ENCODE results near the gene LRRC56. TPM values are rescaled to one million over a fixed set of nuclear protein-coding genes. Genes with fewer than 3 reads are reported as not detected.
A peak's percentile ranks its signal among the peaks of the same experiment; 100 is the strongest.

Gene LRRC56
- total and polyA plus RNA-seq, 4 donors = 0.08 to 0.46 (median 0.20) TPM

DNA sequence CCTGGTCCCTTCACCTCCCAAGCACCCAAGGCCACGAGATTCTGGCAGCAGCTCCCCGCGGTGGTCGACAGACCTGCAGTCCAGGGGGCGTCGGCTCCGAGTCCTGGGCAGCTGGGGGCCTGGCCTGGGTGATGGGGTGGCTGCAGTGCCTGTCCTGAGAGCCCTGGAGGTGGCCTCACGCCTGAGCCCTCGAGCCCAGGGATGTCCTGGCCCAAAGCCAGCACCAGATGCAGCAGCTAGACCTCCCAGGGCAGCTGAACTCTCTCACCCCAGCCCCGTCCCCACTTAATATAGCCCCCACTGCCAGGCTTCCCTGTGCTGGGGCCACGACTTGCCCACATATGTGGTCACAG lies 16.6 kb downstream of the LRRC56 start:
- Histone ChIP-seq H3K4me1 (ENCODE audit: control insufficient read depth in 4 of 4, insufficient read depth in 4 of 4, low read length in 3 of 4) (peaks cover 6 to 21% (median 10%) of the 10 kb centered on the region in 4 donors), H3K4me3 (ENCODE audit: low read depth in 1 of 3, low read length in 3 of 3) (no peak overlapping the region), H3K9me3 (ENCODE audit: control insufficient read depth in 4 of 4, low read length in 3 of 4) (no peaks in the 10 kb centered on the region), H3K27me3 (ENCODE audit: control insufficient read depth in 4 of 4, insufficient read depth in 4 of 4, low read length in 3 of 4) (no peaks in the 10 kb centered on the region), H3K27ac (ENCODE audit: low read depth in 1 of 2, low read length in 2 of 2) (no peak overlapping the region), H3K9ac (ENCODE audit: low read depth in 1 of 2, low read length in 2 of 2) (no peak overlapping the region), H3K36me3 (ENCODE audit: control insufficient read depth in 4 of 4, insufficient read depth in 3 of 4, low read depth in 1 of 4, low read length in 3 of 4) (peaks cover 0 to 1% (median 0%) of the 10 kb centered on the region in 4 donors)
- 66% methylated on average over 11 of the region's 11 CpGs for WGBS
- TF ChIP-seq TAF1 (conservative IDR thresholded peaks at IDR 0.05) (no peak), HNF4A (conservative IDR thresholded peaks at IDR 0.05) (no peak), FOXA1 (IDR thresholded peaks at IDR 0.05) (no peak), EGR1 (IDR thresholded peaks at IDR 0.05; ENCODE audit: low read depth in 2 of 2) (no peak)
- no peak for DNase-seq (ENCODE audit: low spot score)

DNA sequence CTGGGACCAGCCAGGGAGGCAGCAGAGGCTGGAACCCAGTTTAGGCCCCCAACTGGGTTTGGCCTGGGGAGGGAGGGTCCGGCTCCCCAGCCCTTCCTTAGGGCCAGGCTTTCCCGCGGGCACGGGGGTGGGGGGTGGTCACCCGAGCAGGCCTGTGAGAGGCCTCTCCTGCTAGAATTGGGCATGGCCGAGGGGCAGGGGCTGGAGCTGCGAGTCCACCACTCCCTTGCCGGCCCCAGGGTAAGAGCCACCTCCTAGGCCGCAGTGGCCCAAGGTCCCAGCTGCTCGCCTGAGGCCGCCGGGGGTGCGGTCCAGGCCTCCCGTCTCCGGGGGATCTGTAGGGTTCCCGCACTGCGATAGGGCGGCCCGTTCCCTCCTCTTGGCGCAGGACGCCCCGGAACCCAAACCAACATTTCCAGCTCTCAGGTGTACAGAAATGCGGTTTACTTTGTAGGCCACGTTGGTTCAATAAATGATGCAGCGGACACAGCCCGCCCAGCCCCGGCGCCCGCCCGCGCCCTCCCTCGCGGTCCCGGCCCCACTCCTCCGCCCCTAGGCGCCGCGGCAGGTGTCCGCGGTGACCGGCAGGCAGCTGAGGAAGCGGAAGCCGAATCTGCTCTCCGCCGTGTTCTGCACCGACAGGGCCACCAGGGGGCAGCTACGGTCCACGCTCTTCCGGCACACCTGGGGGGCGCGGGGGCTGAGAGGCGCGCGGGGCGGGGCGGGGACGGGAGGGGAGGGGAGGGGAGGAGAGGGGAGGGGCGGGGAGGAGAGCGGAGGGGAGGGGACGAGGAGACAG lies 17.3 kb downstream of the LRRC56 start:
- H3K9me3 ChIP-seq (ENCODE audit: control insufficient read depth in 4 of 4, low read length in 3 of 4) = no peaks in the 10 kb centered on the region
- H3K36me3 ChIP-seq (ENCODE audit: control insufficient read depth in 4 of 4, insufficient read depth in 3 of 4, low read depth in 1 of 4, low read length in 3 of 4) = no peaks in the 10 kb centered on the region
- WGBS = 16% methylated on average over 53 of the region's 60 CpGs
- no peak overlapping the region for H3K9ac ChIP-seq (ENCODE audit: low read depth in 1 of 2, low read length in 2 of 2)
- no peak overlapping the region for H3K27ac ChIP-seq (ENCODE audit: low read depth in 1 of 2, low read length in 2 of 2)
- peak overlapping the region in 1 of 3 donors; percentile 42 for H3K4me3 ChIP-seq (ENCODE audit: low read depth in 1 of 3, low read length in 3 of 3)
- H3K27me3 ChIP-seq (ENCODE audit: control insufficient read depth in 4 of 4, insufficient read depth in 4 of 4, low read length in 3 of 4) = no peaks in the 10 kb centered on the region
- DNase-seq (ENCODE audit: low spot score) = peak; percentile 73
- H3K4me1 ChIP-seq (ENCODE audit: control insufficient read depth in 4 of 4, insufficient read depth in 4 of 4, low read length in 3 of 4) = peaks cover 9 to 26% (median 16%) of the 10 kb centered on the region in 4 donors
- no peak for TF ChIP-seq MAX (IDR thresholded peaks at IDR 0.05)
- no peak for TF ChIP-seq FOXA1 (IDR thresholded peaks at IDR 0.05)
- peak in 1 of 2 donors; percentile 73 for TF ChIP-seq RAD21 (IDR thresholded peaks at IDR 0.05)
- no peak for TF ChIP-seq FOXA2 (IDR thresholded peaks at IDR 0.05)
- TF ChIP-seq ZBTB33 (IDR thresholded peaks at IDR 0.05) = no peak
- TF ChIP-seq REST (IDR thresholded peaks at IDR 0.05) = no peak
- TF ChIP-seq NR2F2 (IDR thresholded peaks at IDR 0.05) = no peak
- TF ChIP-seq, protein P1, sequence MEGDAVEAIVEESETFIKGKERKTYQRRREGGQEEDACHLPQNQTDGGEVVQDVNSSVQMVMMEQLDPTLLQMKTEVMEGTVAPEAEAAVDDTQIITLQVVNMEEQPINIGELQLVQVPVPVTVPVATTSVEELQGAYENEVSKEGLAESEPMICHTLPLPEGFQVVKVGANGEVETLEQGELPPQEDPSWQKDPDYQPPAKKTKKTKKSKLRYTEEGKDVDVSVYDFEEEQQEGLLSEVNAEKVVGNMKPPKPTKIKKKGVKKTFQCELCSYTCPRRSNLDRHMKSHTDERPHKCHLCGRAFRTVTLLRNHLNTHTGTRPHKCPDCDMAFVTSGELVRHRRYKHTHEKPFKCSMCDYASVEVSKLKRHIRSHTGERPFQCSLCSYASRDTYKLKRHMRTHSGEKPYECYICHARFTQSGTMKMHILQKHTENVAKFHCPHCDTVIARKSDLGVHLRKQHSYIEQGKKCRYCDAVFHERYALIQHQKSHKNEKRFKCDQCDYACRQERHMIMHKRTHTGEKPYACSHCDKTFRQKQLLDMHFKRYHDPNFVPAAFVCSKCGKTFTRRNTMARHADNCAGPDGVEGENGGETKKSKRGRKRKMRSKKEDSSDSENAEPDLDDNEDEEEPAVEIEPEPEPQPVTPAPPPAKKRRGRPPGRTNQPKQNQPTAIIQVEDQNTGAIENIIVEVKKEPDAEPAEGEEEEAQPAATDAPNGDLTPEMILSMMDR (IDR thresholded peaks at IDR 0.05; ENCODE audit: low read depth, low read length, missing input control) = peak; percentile 52
- no peak for TF ChIP-seq EGR1 (IDR thresholded peaks at IDR 0.05; ENCODE audit: low read depth in 2 of 2)

Data from liver (tissue), 9 donors.